Activated CD8-positive, alpha-beta memory T cell treated with anti-CD3 and anti-CD28 coated beads, Interleukin-2, amount 50 U/mL, for 48 hours (primary cell): Measurements from ENCODE around the gene C16orf96.
"Not testable (repeated sequence)": the region's sequence is repeated elsewhere in the genome, so short reads cannot be mapped to it uniquely, and the experiment has no call there.

Experiments
- DNase-seq: peaks from one replicate; pipeline ENCODE4 v3.0.0-alpha.2; 2020

Gene C16orf96

DNA sequence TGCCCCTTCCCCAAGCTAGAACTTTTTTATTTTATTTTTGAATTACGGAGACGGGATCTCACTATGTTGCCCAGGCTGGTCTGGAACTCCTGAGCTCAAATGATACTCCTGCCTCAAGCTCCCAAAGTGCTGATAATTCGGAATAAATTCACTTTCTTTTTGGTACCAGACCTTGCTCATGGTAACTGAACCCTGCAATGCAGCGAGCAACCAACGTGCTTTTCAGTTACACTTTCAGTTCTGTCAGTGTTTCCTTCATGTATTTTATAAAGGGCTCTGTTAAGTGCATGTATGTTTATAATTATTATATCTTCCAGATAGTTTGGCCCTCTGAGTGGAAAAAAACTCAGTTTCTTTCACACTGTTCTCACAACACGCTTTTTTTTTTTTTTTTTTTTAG is 13.9 kb downstream of the C16orf96 start:
- DNase-seq: no peak

- DNase-seq: no peak
These were observed 14.7 kb downstream of the C16orf96 start for GRCh38 chr16:4570688-4571321.

- DNase-seq: no peak
These were observed 16.6 kb downstream of the C16orf96 start for GRCh38 chr16:4572715-4573114.

DNA sequence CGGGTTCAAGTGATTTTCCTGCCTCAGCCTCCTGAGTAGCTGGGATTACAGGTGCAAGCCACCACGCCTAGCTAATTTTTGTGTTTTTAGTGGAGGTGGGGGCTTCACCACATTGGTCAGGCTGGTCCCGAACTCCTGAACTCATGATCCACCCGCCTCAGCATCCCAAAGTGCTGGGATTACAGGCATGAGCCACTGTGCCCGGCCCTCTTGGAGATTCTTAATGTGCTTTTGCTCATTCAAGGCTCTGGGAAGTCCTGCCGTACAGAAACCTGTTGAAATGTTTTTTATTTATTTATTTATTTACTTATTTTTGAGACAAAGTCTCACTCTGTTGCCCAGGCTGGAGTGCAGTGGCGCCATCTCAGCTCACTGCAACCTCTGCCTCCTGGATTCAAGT is 17.8 kb downstream of the C16orf96 start:
- not testable (repeated sequence) for DNase-seq

DNA sequence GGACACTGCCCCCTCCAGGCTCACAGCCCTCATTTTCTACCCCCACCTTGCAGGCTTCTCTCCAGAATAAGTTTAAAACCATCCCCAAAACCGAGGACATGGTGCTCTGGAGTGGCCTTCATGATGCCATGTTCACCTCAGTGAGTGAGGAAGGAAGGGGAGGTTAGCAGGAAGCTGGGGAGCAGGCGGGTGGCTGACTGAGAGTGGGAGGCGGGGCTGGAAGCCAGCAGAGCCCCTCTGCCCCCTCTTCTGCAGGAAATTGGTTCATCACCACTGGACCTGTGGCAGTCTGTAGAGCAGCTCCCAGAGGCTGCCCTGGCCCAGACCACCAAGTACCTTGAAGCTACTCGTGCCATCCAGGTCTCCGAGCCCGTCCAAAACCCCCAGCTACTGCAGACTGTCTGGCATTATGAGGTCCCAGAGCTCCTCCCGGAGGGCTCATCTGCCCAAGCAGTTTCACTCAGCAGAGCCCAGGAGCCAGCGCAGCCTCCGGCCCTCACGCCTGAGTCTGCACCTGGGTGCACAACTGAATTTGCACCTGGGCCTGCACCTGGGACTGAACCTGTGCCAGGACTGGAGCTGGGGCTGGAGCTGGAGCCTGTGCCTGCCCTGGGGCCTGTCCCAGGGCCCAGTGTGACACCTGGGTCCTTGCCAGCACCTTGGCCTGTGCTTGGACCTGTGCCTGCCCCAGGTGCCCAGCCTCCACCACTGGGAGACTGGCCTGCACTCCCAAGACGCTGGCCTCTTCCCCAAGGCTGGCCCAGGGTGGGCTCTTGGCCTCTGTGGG is 19.0 kb downstream of the C16orf96 start:
- DNase-seq: no peak

- no peak for DNase-seq
These were observed 19.9 kb downstream of the C16orf96 start for GRCh38 chr16:4576008-4576407.

DNA sequence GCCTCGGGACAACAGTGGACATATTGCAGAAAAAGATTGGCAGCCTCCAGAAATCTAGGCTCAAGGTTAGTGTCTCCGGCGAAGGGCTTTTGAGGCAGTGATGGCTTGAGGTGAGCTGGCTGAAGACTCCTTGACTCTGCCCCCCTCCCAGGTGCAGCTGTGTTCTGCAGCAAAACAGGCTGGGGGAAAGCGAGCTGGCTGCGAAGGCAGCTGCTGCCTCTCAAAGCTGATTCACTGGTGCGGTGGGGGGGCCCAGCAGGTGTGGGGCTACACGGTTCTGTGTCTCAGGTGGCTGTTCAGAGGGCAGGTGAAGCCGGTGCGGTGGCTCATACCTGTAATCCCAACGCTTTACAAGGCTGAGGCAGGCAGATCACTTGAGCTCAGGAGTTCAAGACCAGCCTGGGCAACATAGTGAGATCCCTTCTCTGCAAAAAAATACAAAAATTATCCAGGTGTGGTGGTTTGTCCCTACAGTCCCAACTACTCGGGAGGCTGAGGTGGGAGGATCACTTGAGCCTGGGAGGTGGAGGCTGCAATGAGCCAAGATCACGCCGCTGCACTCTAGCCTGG is 22.9 kb downstream of the C16orf96 start:
- no peak for DNase-seq

- DNase-seq: no peak
These were observed 24.1 kb downstream of the C16orf96 start for GRCh38 chr16:4580250-4580649.

DNA sequence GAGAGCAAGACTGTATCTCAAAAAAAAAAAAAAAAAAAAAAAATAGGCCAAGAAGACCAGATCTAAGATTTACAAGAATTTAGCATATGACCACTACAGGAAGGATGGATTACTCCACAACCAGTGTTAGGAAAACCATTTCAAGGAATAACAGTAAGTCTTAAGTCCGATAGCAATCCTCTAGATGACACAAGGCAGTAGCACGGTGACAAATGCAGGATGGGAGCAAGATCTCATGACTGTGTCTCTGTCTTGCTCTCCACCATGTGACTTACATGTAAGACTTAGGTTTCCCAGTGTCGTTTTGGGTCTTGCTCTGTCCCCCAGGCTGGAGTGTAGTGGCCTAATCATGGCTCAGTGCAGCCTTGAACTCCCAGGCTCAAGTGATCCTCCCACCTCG is 27.8 kb downstream of the C16orf96 start:
- DNase-seq: no peak

DNA sequence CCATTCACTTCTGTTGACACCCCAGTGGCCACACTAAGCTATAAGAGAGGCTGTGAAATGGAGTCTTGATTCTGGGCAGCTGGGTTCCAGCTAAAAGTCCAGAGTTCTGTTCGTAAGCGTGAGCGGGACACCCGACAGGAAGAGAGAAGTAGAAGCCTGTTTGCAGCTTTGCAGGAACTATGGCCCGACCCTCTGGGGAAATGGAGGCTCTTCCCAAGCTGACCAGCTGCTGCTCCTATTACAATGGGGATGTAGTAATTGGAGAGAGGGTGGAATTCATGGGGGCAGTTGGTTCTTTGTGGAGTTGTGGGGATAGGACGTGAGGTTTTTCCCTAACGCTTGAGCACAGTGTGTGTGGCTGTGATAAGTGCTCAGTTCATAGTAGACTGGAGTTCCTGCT is 30.2 kb downstream of the C16orf96 start:
- DNase-seq: no peak

DNA sequence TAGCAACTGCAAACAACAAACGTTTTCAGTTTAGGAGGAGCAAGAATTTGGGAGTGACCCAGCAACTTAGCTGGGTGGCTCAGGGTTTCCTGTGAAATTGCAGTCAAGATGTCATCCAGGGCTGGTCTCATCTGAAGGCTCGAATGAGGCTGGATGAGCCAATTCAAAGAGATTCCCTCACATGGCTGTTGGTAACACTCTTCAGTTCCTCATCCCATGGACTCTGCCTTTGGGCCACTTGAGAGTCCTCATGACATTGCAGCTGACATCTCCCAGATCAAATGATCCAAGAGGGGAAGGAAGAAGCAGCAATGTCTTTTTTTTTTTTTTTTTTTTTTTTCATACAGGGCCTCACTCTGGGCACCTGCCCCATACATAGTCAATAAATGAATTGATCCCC is 32.2 kb downstream of the C16orf96 start:
- no peak for DNase-seq

- DNase-seq: no peak
These were observed 32.8 kb downstream of the C16orf96 start for GRCh38 chr16:4588961-4589360.

DNA sequence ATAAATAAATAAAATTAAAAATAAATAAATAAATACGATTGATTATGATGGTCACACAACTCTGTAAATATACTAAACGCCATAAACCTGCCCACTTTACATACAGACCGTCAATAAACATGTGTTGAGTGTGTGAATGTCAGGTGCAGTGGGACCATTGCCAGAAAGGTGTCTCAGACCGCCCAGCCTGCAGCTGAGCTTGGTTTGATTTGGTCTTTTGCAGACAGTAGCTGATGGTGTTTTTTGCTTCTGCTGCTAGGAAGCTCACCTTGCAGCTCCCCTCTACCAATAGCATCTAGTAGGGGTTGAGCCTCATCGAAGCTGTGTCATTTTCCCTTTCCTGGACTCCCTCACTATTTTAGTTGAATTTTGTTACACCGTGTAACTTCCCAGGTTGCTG is 35.1 kb downstream of the C16orf96 start:
- DNase-seq: no peak

- no peak for DNase-seq
These were observed 35.7 kb downstream of the C16orf96 start for GRCh38 chr16:4591706-4592470.

- no peak for DNase-seq
These were observed 36.9 kb downstream of the C16orf96 start for GRCh38 chr16:4593086-4593485.

DNA sequence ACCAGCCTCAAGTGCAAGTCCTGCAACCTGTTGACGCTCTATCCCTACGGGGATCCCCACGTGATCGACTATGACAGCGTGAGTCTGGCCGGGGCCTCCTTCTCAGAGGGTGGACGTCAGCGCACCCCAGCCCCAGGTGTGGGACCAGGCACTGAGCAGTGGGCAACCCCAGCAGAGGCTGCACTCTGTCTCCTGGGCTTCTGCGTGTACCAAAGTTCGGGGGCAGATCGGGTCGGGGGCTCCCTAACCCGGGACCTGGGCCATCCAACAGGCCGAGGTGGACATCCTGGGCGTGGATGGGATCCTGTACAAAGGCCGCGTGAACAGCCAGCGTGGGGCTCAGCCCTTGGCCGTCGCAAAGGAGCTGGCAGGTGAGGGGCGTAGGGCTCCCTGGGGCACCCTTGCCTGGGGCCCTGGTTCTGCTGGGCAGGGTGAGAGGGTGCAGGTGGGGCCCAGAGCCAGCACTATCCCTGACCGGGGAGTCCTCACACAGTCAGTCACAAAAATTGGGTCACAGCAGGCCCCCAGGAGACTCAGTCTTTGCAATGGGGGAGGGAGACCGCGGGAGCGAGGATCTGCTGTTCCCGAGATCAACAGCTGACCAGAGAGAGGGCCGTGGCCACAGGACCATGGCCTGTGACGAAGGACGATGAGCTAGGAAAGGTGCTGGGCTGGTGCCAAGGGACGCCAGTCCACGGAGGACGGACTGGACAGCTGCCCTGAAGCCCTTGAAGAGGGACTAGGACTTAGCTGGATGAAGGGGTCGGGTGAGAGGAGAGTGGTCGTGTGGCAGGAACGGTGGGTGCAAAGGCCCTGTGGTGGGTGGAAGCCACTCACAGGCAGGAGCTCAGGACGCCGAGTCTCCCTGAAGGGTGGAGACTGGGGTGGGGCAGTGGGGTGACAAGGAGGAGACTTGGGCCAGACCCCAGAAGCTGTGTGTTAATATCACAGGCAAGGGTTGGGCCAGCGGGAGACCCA is 38.6 kb downstream of the C16orf96 start:
- DNase-seq: no peak

GRCh38 chr16:4597174-4597573 is 41.0 kb downstream of the C16orf96 start:
- no peak for DNase-seq

DNA sequence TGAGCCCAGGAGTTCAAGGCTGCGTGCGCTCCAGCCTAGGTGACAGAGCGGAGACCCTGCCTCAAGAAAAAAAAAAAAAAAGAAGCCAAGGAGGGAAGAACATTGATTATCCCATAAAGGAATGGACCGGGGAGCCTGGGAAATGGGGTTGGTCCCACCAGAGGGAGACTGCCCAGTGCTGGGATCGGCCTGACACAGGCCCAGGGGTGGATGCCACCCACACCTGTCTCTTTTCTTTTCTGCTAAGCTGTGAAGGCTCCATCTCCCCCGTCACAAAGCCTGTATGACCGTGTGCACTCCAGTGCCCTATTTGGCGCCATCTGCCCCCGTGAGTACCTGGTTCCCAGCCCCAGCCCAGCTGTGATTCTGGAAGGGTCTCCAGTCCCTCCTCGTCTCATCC is 42.9 kb downstream of the C16orf96 start:
- DNase-seq: no peak

GRCh38 chr16:4599545-4599944 is 43.4 kb downstream of the C16orf96 start:
- DNase-seq: no peak

GRCh38 chr16:4601036-4601863 is 45.1 kb downstream of the C16orf96 start:
- no peak for DNase-seq

DNA sequence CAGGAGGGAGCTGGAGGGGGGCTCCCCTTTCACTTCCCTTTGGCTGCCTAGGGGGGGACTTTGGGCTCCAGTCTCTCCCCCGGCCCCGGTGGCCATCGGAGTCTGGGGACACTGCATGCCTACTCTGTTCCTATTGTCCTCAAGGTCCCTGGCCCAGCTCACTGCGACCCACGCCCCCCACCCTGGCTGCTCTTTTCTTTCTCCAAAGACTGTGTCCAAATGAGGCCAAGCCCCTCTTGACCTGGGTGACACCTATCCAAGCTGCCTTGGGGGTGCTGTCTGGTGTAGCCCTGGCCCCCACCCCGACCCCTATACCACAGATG is 45.7 kb downstream of the C16orf96 start:
- no peak for DNase-seq

GRCh38 chr16:4602331-4602730 is 46.2 kb downstream of the C16orf96 start:
- no peak for DNase-seq
